ENCODE measurements around the gene STK32C.
"Not testable (repeated sequence)": the region's sequence is repeated elsewhere in the genome, so short reads cannot be mapped to it uniquely, and the experiment has no call there.

STK32C gene

DNA sequence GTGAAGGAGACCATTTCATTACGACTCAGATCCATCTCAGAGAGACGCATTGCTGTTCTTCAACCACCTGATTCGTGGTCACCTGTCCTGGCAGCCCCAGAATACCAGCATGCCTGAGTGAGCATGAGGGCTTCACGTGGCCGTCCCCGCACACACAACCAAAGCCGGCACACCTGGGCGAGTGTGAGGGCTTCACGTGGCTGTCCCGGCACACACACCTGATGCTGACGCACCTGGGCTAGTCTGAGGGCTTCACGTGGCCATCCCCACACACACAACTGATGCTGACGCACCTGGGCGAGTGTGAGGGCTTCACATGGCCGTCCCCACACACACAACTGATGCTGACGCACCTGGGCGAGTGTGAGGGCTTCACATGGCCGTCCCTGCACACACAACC lies 86.8 kb downstream of the STK32C start:
- DNase-seq: not testable (repeated sequence)

- no peak for DNase-seq
Measured at GRCh38 chr10:132220061-132220460, 87.7 kb downstream of the STK32C start.

DNA sequence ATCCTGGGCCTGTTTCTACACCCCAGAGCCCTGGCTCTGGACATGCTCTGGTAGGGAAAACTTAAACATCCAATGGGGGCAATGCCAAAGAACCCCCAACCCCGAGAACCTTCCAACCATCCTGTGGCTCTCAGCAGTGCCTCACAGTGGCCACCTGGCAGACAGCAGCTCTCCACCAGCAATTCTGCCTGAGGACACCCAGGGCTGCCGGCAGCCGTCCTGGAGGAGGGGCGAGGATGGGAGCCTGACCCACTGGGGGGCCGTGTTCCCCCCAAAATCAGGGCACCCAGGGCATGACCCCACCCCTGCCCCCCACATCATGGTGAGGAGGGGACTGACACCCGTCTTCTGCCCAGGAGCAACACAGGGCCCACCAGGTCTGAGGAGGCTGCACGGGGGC lies 88.3 kb downstream of the STK32C start:
- no peak for DNase-seq

DNA sequence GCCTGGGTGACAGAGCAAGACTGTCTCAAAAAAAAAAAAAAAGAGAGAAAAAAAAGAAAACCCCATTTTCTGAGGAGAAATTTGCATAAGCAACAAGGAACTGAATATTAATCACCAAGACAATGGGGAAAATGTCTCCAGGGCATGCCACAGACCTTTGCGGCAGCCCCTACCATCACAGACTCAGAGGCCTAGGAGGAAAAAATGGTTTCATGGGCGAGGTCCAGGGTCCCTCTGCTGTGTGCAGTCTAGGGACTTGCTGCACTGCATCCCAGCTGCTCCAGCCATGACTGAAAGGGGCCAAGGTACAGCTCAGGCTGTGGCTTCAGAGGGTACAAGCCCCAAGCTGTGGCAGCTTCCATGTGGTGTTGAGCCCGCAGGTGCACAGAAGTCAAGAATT lies 91.3 kb downstream of the STK32C start:
- not testable (repeated sequence) for DNase-seq

GRCh38 chr10:132213917-132214316 lies 93.8 kb downstream of the STK32C start:
- no peak for DNase-seq

GRCh38 chr10:132212816-132213215 lies 94.9 kb downstream of the STK32C start:
- DNase-seq: no peak

DNA sequence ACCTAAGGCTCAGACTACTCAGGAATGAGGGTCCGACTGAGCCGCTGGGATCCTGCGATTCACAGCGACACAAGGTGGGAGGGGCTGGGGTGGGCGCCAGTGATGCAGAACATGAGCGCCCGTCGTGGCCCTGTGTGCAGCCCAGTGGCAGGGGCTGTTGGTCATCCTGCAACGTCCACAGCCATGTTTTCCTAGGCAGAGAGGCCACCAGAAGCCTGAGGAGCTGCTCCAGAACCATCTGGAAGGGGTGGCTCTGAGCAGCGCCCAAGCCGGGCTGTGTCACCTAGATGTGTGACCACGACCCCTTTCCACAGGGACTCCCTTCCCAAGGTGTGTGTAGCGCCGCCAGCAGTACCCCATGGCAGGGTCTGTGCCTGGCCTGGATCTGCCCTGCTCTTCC lies 96.5 kb downstream of the STK32C start:
- DNase-seq: no peak

- no peak for DNase-seq
Measured at GRCh38 chr10:132210766-132211165, 97.0 kb downstream of the STK32C start.

- no peak for DNase-seq
Measured at GRCh38 chr10:132209978-132210530, 97.7 kb downstream of the STK32C start.

DNA sequence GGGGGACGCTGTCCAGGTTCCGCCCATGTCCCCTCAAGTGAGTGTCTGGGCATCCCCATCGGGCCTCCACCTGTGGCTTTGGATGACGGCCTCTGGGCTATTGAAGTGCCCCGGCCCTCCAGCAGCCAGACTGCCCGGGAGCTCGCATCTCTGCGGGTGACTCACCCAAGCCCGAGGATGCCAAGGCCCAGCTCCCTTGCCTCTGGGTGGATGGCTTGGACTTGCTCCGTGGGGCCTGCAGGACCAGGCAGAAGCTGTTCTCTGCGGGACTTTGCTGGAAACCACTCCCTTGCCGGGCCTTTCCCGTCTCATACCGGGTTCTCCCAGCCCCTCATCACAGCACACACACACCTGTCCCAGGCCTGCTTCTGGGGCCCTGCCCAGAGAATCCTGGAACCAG lies 98.6 kb downstream of the STK32C start:
- DNase-seq: no peak

DNA sequence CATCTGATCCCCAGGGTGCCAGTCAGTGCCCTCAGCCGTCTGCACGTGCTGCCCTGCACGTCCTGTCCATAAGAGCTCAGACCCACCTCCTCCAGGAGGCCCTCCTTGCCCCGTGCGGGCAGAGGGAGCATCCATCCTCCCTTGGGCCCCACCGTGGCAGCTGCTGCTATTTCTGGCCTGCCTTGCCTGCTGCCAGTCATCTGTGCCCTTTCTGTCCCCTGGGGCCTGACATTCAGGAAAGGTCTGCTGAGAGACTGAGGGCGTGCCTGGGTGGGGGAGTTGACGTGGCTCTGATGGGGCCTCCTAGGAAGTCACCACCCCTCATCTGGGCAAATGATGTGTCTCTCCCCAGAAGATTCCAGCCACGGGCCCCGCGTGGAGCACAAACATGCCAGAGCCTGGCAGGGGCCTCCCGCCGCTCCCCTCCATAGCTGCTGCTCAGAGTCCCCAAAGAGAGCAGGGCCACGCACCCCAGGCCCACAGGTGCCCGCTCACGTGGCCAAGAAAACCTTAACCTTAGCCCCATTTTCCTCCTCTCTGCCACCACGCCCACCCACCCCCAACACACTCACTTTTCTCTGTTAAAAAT lies 99.2 kb downstream of the STK32C start:
- no peak for DNase-seq

- no peak for DNase-seq
Measured at GRCh38 chr10:132207536-132208461, 100.0 kb downstream of the STK32C start.

GRCh38 chr10:132206806-132207535 lies 100.8 kb downstream of the STK32C start:
- DNase-seq: no peak

DNA sequence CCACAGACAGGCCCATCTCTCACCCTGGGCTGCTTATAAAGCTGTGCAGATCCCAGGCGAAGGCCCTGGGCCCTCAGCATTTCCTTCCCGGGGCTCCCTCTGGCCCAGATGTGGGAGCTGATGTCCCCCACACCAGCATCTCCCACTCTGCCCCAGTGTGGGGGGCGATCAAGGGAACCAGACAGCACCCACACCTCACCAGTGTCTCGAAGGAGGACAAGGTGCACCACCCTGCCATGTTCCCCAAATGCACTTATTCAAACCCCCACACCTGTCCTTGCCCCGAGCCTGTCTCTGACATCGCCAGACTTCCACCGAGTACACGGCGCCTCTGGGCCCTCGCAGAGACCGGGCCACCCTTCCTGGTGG lies 101.4 kb downstream of the STK32C start:
- DNase-seq: no peak

DNA sequence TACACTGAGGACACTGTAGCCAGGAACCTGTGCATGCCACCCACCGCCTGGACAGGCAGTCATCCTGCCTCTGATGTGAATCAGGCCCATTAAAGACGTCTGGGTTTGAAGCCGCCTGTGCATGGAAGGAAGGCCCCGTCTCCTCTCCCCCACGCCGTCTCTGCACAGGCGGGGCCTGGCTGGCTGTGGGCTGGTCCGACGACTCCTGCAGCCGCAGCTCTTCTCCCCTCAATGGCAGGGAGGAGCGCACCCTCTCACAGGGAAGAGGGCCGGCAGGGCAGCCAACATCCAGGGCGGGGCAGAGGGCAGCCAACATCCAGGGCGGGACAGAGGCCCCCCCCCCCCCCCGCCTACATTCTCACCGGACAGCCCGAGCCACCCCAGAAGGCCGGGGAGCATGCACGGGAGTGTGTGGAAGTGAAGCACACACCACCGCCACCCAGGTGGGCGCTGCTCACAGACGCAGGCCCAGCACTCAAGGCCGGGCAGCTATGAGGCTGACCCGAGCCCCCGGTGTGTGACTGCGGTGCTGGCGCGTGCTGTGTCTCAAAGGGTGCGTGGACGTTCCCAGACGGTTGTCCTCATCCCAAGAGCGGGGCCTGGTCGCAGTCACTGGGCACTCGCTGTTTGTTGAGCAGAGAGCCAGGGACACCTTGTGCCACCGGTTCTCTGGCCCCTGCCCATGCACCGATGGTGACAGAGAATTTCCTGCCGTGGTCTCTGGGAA lies 101.9 kb downstream of the STK32C start:
- no peak for DNase-seq

DNA sequence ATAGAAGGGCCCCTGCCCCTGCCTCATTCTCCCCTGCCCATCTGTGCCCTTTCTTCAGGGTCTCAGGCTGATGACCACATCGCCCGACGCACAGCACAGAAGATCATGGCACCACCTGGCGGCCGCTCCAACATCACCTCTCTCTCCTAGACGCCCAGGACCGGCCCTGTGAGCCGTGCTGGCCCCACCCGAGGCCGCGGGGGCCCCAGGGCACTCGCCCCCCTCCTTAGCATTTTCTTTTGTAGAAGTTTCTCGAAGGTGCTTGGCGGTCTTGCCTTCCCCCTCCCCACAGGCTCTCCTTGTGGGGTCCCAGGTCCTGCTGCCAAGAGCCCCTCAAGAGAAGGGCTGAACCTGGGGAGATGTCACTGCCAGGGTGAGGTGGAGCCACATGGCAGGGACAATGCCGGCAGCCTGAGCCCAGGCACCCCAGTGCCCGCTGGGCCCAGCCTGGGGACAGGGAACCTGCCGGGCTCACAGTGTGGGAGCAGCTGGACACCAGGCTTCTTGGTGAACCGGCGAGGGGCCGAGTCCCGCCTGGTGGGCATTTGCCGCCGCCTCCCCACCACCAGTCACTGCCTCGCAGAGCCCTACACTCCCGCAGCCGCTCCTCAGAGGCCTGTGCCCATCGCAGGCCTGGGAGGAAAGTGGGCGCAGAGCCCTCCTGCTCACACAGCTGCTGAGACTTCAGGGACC lies 102.8 kb downstream of the STK32C start:
- DNase-seq: no peak

DNA sequence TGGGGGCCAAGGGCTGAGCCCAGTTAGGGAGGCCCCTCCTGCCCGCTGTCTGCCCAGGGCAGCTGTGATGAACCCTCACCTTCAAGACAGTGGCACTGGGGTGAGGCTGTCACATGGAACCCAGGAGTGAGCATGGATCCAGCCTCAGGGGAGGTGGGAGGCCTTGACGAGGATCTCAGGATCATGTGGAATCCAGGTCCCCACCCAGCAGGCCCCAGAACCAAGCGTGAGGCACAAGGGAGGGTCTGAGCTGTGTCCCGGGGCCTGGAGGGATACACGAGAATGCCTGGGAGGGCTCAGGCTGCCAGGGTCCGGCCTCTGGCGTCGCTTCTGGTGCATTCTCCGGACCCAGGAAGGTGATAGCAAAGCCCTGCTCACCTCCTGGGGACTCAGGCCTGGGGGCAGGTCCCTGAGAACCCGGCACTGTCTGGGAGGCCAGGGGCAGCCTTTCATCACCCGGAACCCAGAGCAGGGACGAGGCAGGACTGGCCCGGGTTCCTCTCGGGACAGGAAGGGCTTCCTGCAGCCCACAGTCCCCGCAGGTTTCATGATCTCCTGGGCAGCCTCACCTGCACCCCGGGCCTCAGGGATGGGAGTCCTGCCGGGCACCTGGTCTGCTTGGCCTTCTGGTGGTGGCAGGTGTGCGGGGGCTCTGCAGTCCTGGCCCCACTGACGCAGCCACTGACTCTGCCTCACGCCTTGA lies 103.5 kb downstream of the STK32C start:
- no peak for DNase-seq

- DNase-seq: no peak
Measured at GRCh38 chr10:132203256-132204077, 104.3 kb downstream of the STK32C start.

Data from amygdala (tissue), 56 donors.